HepG2 (cell line): ENCODE data around the gene ATXN1L. TPM values are rescaled to one million over a fixed set of nuclear protein-coding genes. Genes with fewer than 3 reads are reported as not detected.
"Not testable (repeated sequence)": the region's sequence is repeated elsewhere in the genome, so short reads cannot be mapped to it uniquely, and the experiment has no call there.

ENCODE experiments used
- ATAC-seq: fragments of 200-7000 bp; cut with Tn5 transposase; 3 replicates; pipeline ENCODE4 v1.9.1; 2020; ENCODE audit warnings: mild to moderate bottlenecking, moderate library complexity
- BruUV-seq: library from RNA; stranded (reverse); fragments of 400-500 nt; replicated peaks from 2 replicates; lab custom pipeline; 2021; lab: Mats Ljungman, UMichigan
- CTCF ChIA-PET: fragments of 300-600 bp; formaldehyde crosslinking; extraction: SDS; loops from one replicate; lab custom pipeline; 2021; ENCODE audit warnings: low total read pairs, inconsistent platforms, low intra/inter-chr PET ratio; lab: Yijun Ruan, JAX
- POLR2A ChIA-PET: fragments of 350-600 bp; sonication (Branson Sonifier 250); formaldehyde crosslinking; loops from one replicate; lab custom pipeline; 2020; ENCODE audit warnings: antibody characterized with exemption, inconsistent platforms; lab: Yijun Ruan, JAX
- DNase-seq: peaks from one replicate; pipeline ENCODE4 v3.0.0-alpha.2; 2015; ENCODE audit warnings: low spot score
- FAIRE-seq: peaks from 3 replicates; lab custom pipeline; 2011; peaks lifted over from hg19 to GRCh38; lab: Jason Lieb, UNC
- H2AFZ ChIP-seq: one replicate; pipeline ENCODE4 v1.6.1; 2011; ENCODE audit warnings: low read length, inconsistent platforms
- H3K27ac ChIP-seq: fragments of 300-600 bp; 3 replicates; pipeline ENCODE4 v1.8.0; 2011; ENCODE audit warnings: mixed run types, mild to moderate bottlenecking, mixed read lengths, low read length, inconsistent platforms; ENCODE audit not compliant: insufficient read depth; ENCODE audit errors: extremely low read length
- H3K27me3 ChIP-seq, 2 experiments: fragments of 200-600 bp in 1 of 2; 2 replicates in 1 of 2; 3 replicates in 1 of 2; pipeline versions ENCODE4 v1.6.0 to v1.8.0; 2011; ENCODE audit warnings: low read length in 2 of 2, mild to moderate bottlenecking in 2 of 2, moderate library complexity in 2 of 2, inconsistent platforms in 1 of 2; ENCODE audit not compliant: insufficient read depth in 2 of 2, control insufficient read depth in 1 of 2
- H3K36me3 ChIP-seq, 2 experiments: fragments of 200-600 bp in 1 of 2; replicated peaks in 1 of 2; 2 replicates in 1 of 2; 3 replicates in 1 of 2; pipeline versions ENCODE4 v1.5.1 to v1.8.0; 2011; ENCODE audit warnings: low read length in 2 of 2, inconsistent platforms in 1 of 2; ENCODE audit not compliant: insufficient read depth in 2 of 2, control insufficient read depth in 1 of 2
- H3K4me1 ChIP-seq: 2 replicates; pipeline ENCODE4 v1.5.1; 2012; ENCODE audit warnings: low read length, inconsistent platforms; ENCODE audit not compliant: insufficient read depth
- H3K4me2 ChIP-seq: 2 replicates; pipeline ENCODE4 v1.6.0; 2011; ENCODE audit warnings: low read depth, low read length, inconsistent platforms
- H3K4me3 ChIP-seq, 3 experiments: fragments of 200-600 bp in 1 of 3; sonication (generic), shearing (Covaris generic) in 1 of 3; replicated peaks in 1 of 3; 2 replicates each; pipeline ENCODE4 v1.5.1; 2011 to 2016; ENCODE audit warnings: low read length in 3 of 3, inconsistent platforms in 2 of 3, low read depth in 2 of 3, mild to moderate bottlenecking in 2 of 3, control low read depth in 1 of 3, mixed read lengths in 1 of 3; ENCODE audit not compliant: insufficient read depth in 1 of 3
- H3K79me2 ChIP-seq: one replicate; pipeline ENCODE4 v1.6.1; 2011; ENCODE audit warnings: low read length, inconsistent platforms; ENCODE audit not compliant: insufficient read depth
- H3K9ac ChIP-seq: 2 replicates; pipeline ENCODE4 v1.6.0; 2011; ENCODE audit warnings: mild to moderate bottlenecking, low read depth, low read length, inconsistent platforms; ENCODE audit not compliant: insufficient read depth
- H3K9me3 ChIP-seq: 2 replicates; pipeline ENCODE4 v1.5.1; 2012; ENCODE audit warnings: mild to moderate bottlenecking, low read length
- H4K20me1 ChIP-seq: 2 replicates; pipeline ENCODE4 v1.6.0; 2011; ENCODE audit warnings: inconsistent platforms, mild to moderate bottlenecking, low read length, moderate library complexity; ENCODE audit not compliant: insufficient read depth
- ELF3 ChIP-seq: IDR thresholded peaks from 2 replicates; pipeline ENCODE4 v1.6.1; 2016; ENCODE audit warnings: missing genetic modification reagents, missing compliant biosample characterization
- GATAD2A ChIP-seq: IDR thresholded peaks from 2 replicates; pipeline ENCODE4 v1.6.1; 2016
- RFX3 ChIP-seq: IDR thresholded peaks from 2 replicates; pipeline ENCODE4 v1.6.1; 2016; ENCODE audit warnings: missing biosample characterization, missing genetic modification reagents
- ZFAT ChIP-seq: sonication (generic); formaldehyde crosslinking; conservative IDR thresholded peaks from 2 replicates; pipeline ENCODE4 v1.8.1; 2023; ENCODE audit warnings: missing genetic modification reagents, inconsistent platforms
- ZNF230 ChIP-seq: sonication (generic); formaldehyde crosslinking; IDR thresholded peaks from 2 replicates; pipeline ENCODE4 v1.4.0; 2020; ENCODE audit warnings: mild to moderate bottlenecking, missing genetic modification reagents
- ZNF547 ChIP-seq: sonication (generic); formaldehyde crosslinking; IDR thresholded peaks from 2 replicates; pipeline ENCODE4 v1.5.1; 2020; ENCODE audit warnings: mild to moderate bottlenecking, missing genetic modification reagents
- WGBS: methylation state at CpG from one replicate; pipeline ENCODE4 v1.1.6; 2017; ENCODE audit warnings: low lambda C conversion rate; 5-methylcytosine and 5-hydroxymethylcytosine counted together
- in situ Hi-C: cut with HindIII; loops from 2 replicates; pipeline ENCODE4 v1.10.0; 2017; ENCODE audit warnings: low pct_unique_long_range_greater_than_20kb; ENCODE audit not compliant: extremely low pct_ligation_motif_present
- intact Hi-C: fragments of 100-400 bp; cut with micrococcal nuclease; formaldehyde crosslinking; loops from one replicate; pipeline ENCODE4 v1.10.0; 2022; ENCODE audit not compliant: unreplicated experiment
- polyA plus RNA-seq, 8 experiments: library from polyadenylated mRNA; depleted of rRNA in 3 of 8; stranded (reverse) in 7 of 8; unstranded in 1 of 8; fragments of >200 nt; fragmentation: Illumina TruSeq in 4 of 8; extraction: Trizol in 4 of 8; gene quantifications; 2 replicates each; pipeline versions ENCODE4 v1.2.1 to v1.2.3, GENCODE V29; 2011 to 2016; ENCODE audit warnings: low read depth in 4 of 8, missing spikeins in 1 of 8, mixed read lengths in 1 of 8; ENCODE audit not compliant: insufficient read depth in 1 of 8
- total RNA-seq, 5 experiments: library from RNA; depleted of rRNA; stranded (reverse); fragments of >200 nt; fragmentation: Illumina TruSeq; extraction: Trizol; gene quantifications; 2 replicates each; pipeline ENCODE4 v1.2.3, GENCODE V29; 2016; ENCODE audit warnings: low read depth in 1 of 5

The ATXN1L gene
- total and polyA plus RNA-seq, 2 of the 13 experiments (the other 11 are each of a cell fraction or from before 2014, with no cell fraction given), result 20.0 to 22.4 TPM

GRCh38 chr16:71830359-71830758, 15.4 kb upstream of the ATXN1L start:
- Histone ChIP-seq H3K27ac (no peak overlapping the region), H4K20me1 (no peaks in the 10 kb centered on the region), H3K4me1 (peaks cover 2% of the 10 kb centered on the region; the same call in 1 of the 2 replicates), H3K4me2 (no peak overlapping the region), H3K4me3 (no peak overlapping the region), H3K27me3 (no peaks in the 10 kb centered on the region), H3K9me3 (no peaks in the 10 kb centered on the region), H2AFZ (no peak overlapping the region), H3K9ac (no peak overlapping the region), H3K79me2 (no peaks in the 10 kb centered on the region), H3K36me3 (no peaks in the 10 kb centered on the region)
- ChIA-PET POLR2A (interaction anchor here (0.6 kb wide), 1 partner anchor 21 kb away, joined by 3 read pairs; no protein-coding TSS in a partner anchor), CTCF (no interaction called here)
- intact Hi-C loops (no loop called here), in situ Hi-C loops (no loop called here)
- DNase-seq, result no peak
- WGBS, result 62% methylated on average over 2 of the region's 2 CpGs
- no peak for FAIRE-seq
- BruUV-seq, result no TSS peak
- TF ChIP-seq RFX3 (no peak), ZNF230 (CRISPR knock-in tag) (no peak), ELF3 (CRISPR knock-in tag) (no peak), ZNF547 (no peak), GATAD2A (no peak), ZFAT (CRISPR knock-in tag) (no peak)
- no peak for ATAC-seq

- 31% methylated on average over 3 of the region's 3 CpGs for WGBS
Observed at GRCh38 chr16:71831698-71832097, 14.1 kb upstream of the ATXN1L start.

GRCh38 chr16:71832112-71832511, 13.7 kb upstream of the ATXN1L start:
- BruUV-seq, FAIRE-seq: not testable (repeated sequence)
- whole genome bisulfite sequencing, result 49% methylated on average over 2 of the region's 2 CpGs

More at GRCh38 chr16:71831698-71832097, 14.1 kb upstream of the ATXN1L start:
- intact Hi-C loops, in situ Hi-C loops, H3K9me3 ChIP-seq, H3K27me3 ChIP-seq, H3K27ac ChIP-seq, H3K36me3 ChIP-seq, CTCF ChIA-PET, BruUV-seq, ATAC-seq, H2AFZ ChIP-seq, FAIRE-seq, DNase-seq, H3K79me2 ChIP-seq, H3K4me3 ChIP-seq, H3K4me2 ChIP-seq, POLR2A ChIA-PET, H3K9ac ChIP-seq, H4K20me1 ChIP-seq: not testable (repeated sequence)
- H3K4me1 ChIP-seq, result peaks cover 10% of the 10 kb centered on the region; the same call in 1 of the 2 replicates

More at GRCh38 chr16:71832112-71832511, 13.7 kb upstream of the ATXN1L start:
- H3K9me3 ChIP-seq, H3K79me2 ChIP-seq, in situ Hi-C loops, ATAC-seq, H2AFZ ChIP-seq, H3K27ac ChIP-seq, H3K36me3 ChIP-seq, intact Hi-C loops, H3K4me3 ChIP-seq, H3K4me2 ChIP-seq, H3K9ac ChIP-seq, H3K27me3 ChIP-seq, DNase-seq, H4K20me1 ChIP-seq, CTCF ChIA-PET: not testable (repeated sequence)
- H3K4me1 ChIP-seq, result peaks cover 10% of the 10 kb centered on the region; the same call in 1 of the 2 replicates
- POLR2A ChIA-PET, result interaction anchor here (1.3 kb wide), 1 partner anchor 23 kb away, joined by 3 read pairs; the partner anchor contains the start of gene AP1G1
